H1 (cell line): ENCODE measurements around the gene LRRC49. TPM values are rescaled to one million over a fixed set of nuclear protein-coding genes. Genes with fewer than 3 reads are reported as not detected.

Source experiments
- CTCF ChIA-PET: fragments of 300-600 bp; sonication (Branson Sonifier 250); formaldehyde crosslinking; loops from one replicate; lab custom pipeline; 2021; ENCODE audit not compliant: partially characterized antibody; lab: Charles Lee
- POLR2A ChIA-PET: fragments of 300-600 bp; sonication (Branson Sonifier 250); formaldehyde crosslinking; loops from one replicate; lab custom pipeline; 2021; ENCODE audit warnings: inconsistent platforms; ENCODE audit not compliant: partially characterized antibody; lab: Charles Lee
- DNase-seq, 2 experiments: peaks; one replicate each; pipeline versions ENCODE4 v3.0.0 to v3.0.0-alpha.2; 2010 to 2022; ENCODE audit warnings: low spot score in 2 of 2, low read depth in 1 of 2, mixed read lengths in 1 of 2
- FAIRE-seq: peaks from 2 replicates; lab custom pipeline; 2011; peaks lifted over from hg19 to GRCh38; lab: Jason Lieb, UNC
- H2AFZ ChIP-seq: 2 replicates; pipeline ENCODE4 v1.8.1; 2012; ENCODE audit warnings: low read length, inconsistent platforms
- H2AK5ac ChIP-seq: 2 replicates; pipeline ENCODE4 v1.6.1; 2013; ENCODE audit warnings: low read depth, low read length
- H2BK120ac ChIP-seq: replicated peaks from 2 replicates; pipeline ENCODE3; 2013; ENCODE audit warnings: low read depth, low read length, inconsistent platforms
- H2BK12ac ChIP-seq: 2 replicates; pipeline ENCODE4 v1.6.1; 2013; ENCODE audit warnings: low read depth, low read length
- H2BK15ac ChIP-seq: 2 replicates; pipeline ENCODE4 v1.6.1; 2013; ENCODE audit warnings: low read length
- H2BK20ac ChIP-seq: 2 replicates; pipeline ENCODE4 v1.6.1; 2013; ENCODE audit warnings: low read length
- H2BK5ac ChIP-seq: 2 replicates; pipeline ENCODE4 v1.6.1; 2013; ENCODE audit warnings: low read depth, low read length
- H3K14ac ChIP-seq: 2 replicates; pipeline ENCODE4 v1.6.1; 2013; ENCODE audit warnings: inconsistent platforms; ENCODE audit not compliant: insufficient read length
- H3K18ac ChIP-seq: 2 replicates; pipeline ENCODE4 v1.6.1; 2013; ENCODE audit warnings: low read length; ENCODE audit errors: extremely low read depth
- H3K23ac ChIP-seq: 2 replicates; pipeline ENCODE4 v1.6.1; 2013; ENCODE audit warnings: inconsistent platforms; ENCODE audit not compliant: insufficient read length
- H3K23me2 ChIP-seq: 2 replicates; pipeline ENCODE4 v1.6.1; 2013; ENCODE audit warnings: low read depth, low read length
- H3K27ac ChIP-seq: 2 replicates; pipeline ENCODE4 v1.6.1; 2011; ENCODE audit warnings: low read depth, low read length, inconsistent platforms
- H3K27me3 ChIP-seq, 4 experiments: replicated peaks in 1 of 4; 1 replicate in 1 of 4; 2 replicates in 3 of 4; pipeline versions ENCODE4 v1.6.1 to v1.8.1; 2011 to 2013; ENCODE audit warnings: low read length in 3 of 4, mild to moderate bottlenecking in 3 of 4, inconsistent platforms in 2 of 4, mixed read lengths in 2 of 4, moderate library complexity in 1 of 4; ENCODE audit not compliant: control insufficient read depth in 3 of 4, insufficient read depth in 3 of 4; ENCODE audit errors: extremely low read depth in 1 of 4
- H3K36me3 ChIP-seq, 4 experiments: 2 replicates each; pipeline versions ENCODE4 v1.6.1 to v1.8.1; 2011 to 2013; ENCODE audit warnings: mild to moderate bottlenecking in 4 of 4, low read length in 3 of 4, moderate library complexity in 2 of 4, control low read depth in 1 of 4, inconsistent platforms in 1 of 4; ENCODE audit not compliant: insufficient read depth in 4 of 4, control insufficient read depth in 2 of 4
- H3K4ac ChIP-seq: replicated peaks from 2 replicates; pipeline ENCODE3; 2013; ENCODE audit warnings: low read length, low read depth, mixed read lengths, inconsistent platforms; ENCODE audit not compliant: insufficient read length
- H3K4me1 ChIP-seq, 4 experiments: replicated peaks in 1 of 4; 1 replicate in 1 of 4; 2 replicates in 3 of 4; pipeline versions ENCODE4 v1.6.1 to v1.8.1; 2011 to 2013; ENCODE audit warnings: low read length in 3 of 4, inconsistent platforms in 2 of 4, mixed read lengths in 1 of 4; ENCODE audit not compliant: insufficient read depth in 4 of 4, control insufficient read depth in 3 of 4
- H3K4me2 ChIP-seq, 2 experiments: 2 replicates each; pipeline versions ENCODE4 v1.6.1 to v1.8.1; 2011 to 2013; ENCODE audit warnings: low read depth in 2 of 2, low read length in 2 of 2, control low read depth in 1 of 2, inconsistent platforms in 1 of 2, mild to moderate bottlenecking in 1 of 2; ENCODE audit not compliant: insufficient read depth in 1 of 2
- H3K4me3 ChIP-seq, 4 experiments: fragments of 200-600, 300-600 bp in 1 of 4; sonication (generic), shearing (Covaris generic), sonication (Bioruptor Twin) in 1 of 4; 2 replicates each; pipeline versions ENCODE4 v1.5.1 to v1.8.1; 2011 to 2016; ENCODE audit warnings: low read length in 4 of 4, low read depth in 3 of 4, control low read depth in 2 of 4, inconsistent platforms in 2 of 4, mild to moderate bottlenecking in 2 of 4, mixed read lengths in 1 of 4, moderate library complexity in 1 of 4; ENCODE audit not compliant: insufficient read depth in 2 of 4; ENCODE audit errors: extremely low read depth in 1 of 4
- H3K56ac ChIP-seq: replicated peaks from 2 replicates; pipeline ENCODE3; 2013; ENCODE audit warnings: low read depth, mild to moderate bottlenecking, mixed read lengths, low read length, inconsistent platforms; ENCODE audit not compliant: insufficient read length
- H3K79me1 ChIP-seq: 2 replicates; pipeline ENCODE4 v1.6.1; 2013; ENCODE audit warnings: low read depth, low read length, control low read depth
- H3K79me2 ChIP-seq, 2 experiments: 2 replicates each; pipeline versions ENCODE4 v1.6.1 to v1.8.1; 2012 to 2013; ENCODE audit warnings: low read length in 2 of 2, mild to moderate bottlenecking in 2 of 2, inconsistent platforms in 1 of 2; ENCODE audit not compliant: insufficient read depth in 2 of 2, control insufficient read depth in 1 of 2
- H3K9ac ChIP-seq, 4 experiments: replicated peaks in 1 of 4; 1 replicate in 1 of 4; 2 replicates in 3 of 4; pipeline versions ENCODE4 v1.6.1 to v1.8.1; 2011 to 2013; ENCODE audit warnings: low read depth in 3 of 4, low read length in 3 of 4, control low read depth in 2 of 4, mild to moderate bottlenecking in 2 of 4, moderate library complexity in 2 of 4, inconsistent platforms in 1 of 4; ENCODE audit errors: extremely low read depth in 1 of 4
- H3K9me3 ChIP-seq, 2 experiments: 2 replicates each; pipeline versions ENCODE4 v1.6.1 to v1.8.1; 2012 to 2013; ENCODE audit warnings: mild to moderate bottlenecking in 2 of 2, moderate library complexity in 2 of 2, control low read depth in 1 of 2, inconsistent platforms in 1 of 2, low read depth in 1 of 2, low read length in 1 of 2, mixed read lengths in 1 of 2; ENCODE audit not compliant: insufficient read depth in 2 of 2
- H4K20me1 ChIP-seq, 2 experiments: replicated peaks in 1 of 2; 2 replicates each; pipeline versions ENCODE3 to v1.8.1; 2011 to 2013; ENCODE audit warnings: inconsistent platforms in 2 of 2, low read length in 2 of 2, mild to moderate bottlenecking in 1 of 2; ENCODE audit not compliant: insufficient read depth in 2 of 2, control insufficient read depth in 1 of 2
- H4K5ac ChIP-seq: 2 replicates; pipeline ENCODE4 v1.6.1; 2013; ENCODE audit warnings: low read length, low read depth, mixed read lengths, inconsistent platforms; ENCODE audit not compliant: insufficient read length
- H4K8ac ChIP-seq: 2 replicates; pipeline ENCODE4 v1.8.0; 2013; ENCODE audit warnings: mild to moderate bottlenecking, moderate library complexity, low read length, inconsistent platforms; ENCODE audit not compliant: insufficient read depth; ENCODE audit errors: extremely low read depth
- H4K91ac ChIP-seq: replicated peaks from 2 replicates; pipeline ENCODE3; 2013; ENCODE audit warnings: low read length, mixed read lengths, inconsistent platforms; ENCODE audit not compliant: insufficient read length
- BRCA1 ChIP-seq: IDR thresholded peaks from 2 replicates; pipeline ENCODE4 v1.6.1; 2012; ENCODE audit warnings: low read depth, low read length, improper control_type of control experiment
- CREB1 ChIP-seq: IDR thresholded peaks from 2 replicates; pipeline ENCODE4 v1.6.1; 2012; ENCODE audit warnings: inconsistent platforms
- CTBP2 ChIP-seq: IDR thresholded peaks from 2 replicates; pipeline ENCODE4 v1.7.0; 2011; ENCODE audit warnings: borderline replicate concordance, mild to moderate bottlenecking, moderate library complexity, mixed read lengths, low read length; ENCODE audit not compliant: insufficient read depth, insufficient read length
- EP300 ChIP-seq, 2 experiments: IDR thresholded peaks; 1 replicate in 1 of 2; 2 replicates in 1 of 2; pipeline ENCODE4 v1.6.1; 2011 to 2012; ENCODE audit warnings: low read depth in 2 of 2, low read length in 2 of 2, mild to moderate bottlenecking in 2 of 2, borderline replicate concordance in 1 of 2, inconsistent platforms in 1 of 2, moderate library complexity in 1 of 2
- EZH2 ChIP-seq: fragments of 200-600 bp; sonication (generic); IDR thresholded peaks from 2 replicates; pipeline ENCODE4 v1.7.1; 2012; ENCODE audit warnings: low read depth, mild to moderate bottlenecking, moderate library complexity, low read length, inconsistent platforms; ENCODE audit not compliant: severe bottlenecking
- GTF2F1 ChIP-seq: IDR thresholded peaks from 2 replicates; pipeline ENCODE4 v1.6.1; 2012; ENCODE audit warnings: low read depth, low read length, improper control_type of control experiment, borderline replicate concordance
- HDAC2 ChIP-seq, 2 experiments: fragments of 300-600 bp in 1 of 2; sonication (generic) in 1 of 2; IDR thresholded peaks; 2 replicates each; pipeline ENCODE4 v1.6.1; 2011 to 2012; ENCODE audit warnings: low read depth in 2 of 2, low read length in 2 of 2, mild to moderate bottlenecking in 2 of 2, moderate library complexity in 2 of 2, borderline replicate concordance in 1 of 2, inconsistent platforms in 1 of 2
- POU5F1 ChIP-seq: IDR thresholded peaks from 2 replicates; pipeline ENCODE4 v1.6.1; 2011; ENCODE audit warnings: low read depth, mild to moderate bottlenecking, low read length, moderate library complexity
- SAP30 ChIP-seq: fragments of 300-600 bp; sonication (generic); IDR thresholded peaks from 2 replicates; pipeline ENCODE4 v1.7.1; 2012; ENCODE audit warnings: low read length, moderate library complexity, mild to moderate bottlenecking, inconsistent platforms; ENCODE audit not compliant: insufficient read depth, insufficient replicate concordance
- TBP ChIP-seq: IDR thresholded peaks from 2 replicates; pipeline ENCODE4 v1.6.1; 2011; ENCODE audit warnings: low read depth, low read length, improper control_type of control experiment
- TCF12 ChIP-seq: IDR thresholded peaks from 2 replicates; pipeline ENCODE4 v1.6.1; 2011; ENCODE audit warnings: low read depth, mild to moderate bottlenecking, low read length
- WGBS, 2 experiments: shearing (Covaris generic) in 1 of 2; methylation state at CpG; one replicate each; pipeline versions ENCODE4 v1.1.6 to v1.1.7; 2013 to 2015; ENCODE audit warnings: low lambda C conversion rate in 2 of 2, mixed read lengths in 2 of 2, inconsistent platforms in 1 of 2, low coverage in 1 of 2, missing lambda C conversion rate in 1 of 2; ENCODE audit not compliant: insufficient replicate concordance in 2 of 2, insufficient coverage in 1 of 2, insufficient read length in 1 of 2; ENCODE audit errors: extremely low coverage in 1 of 2, missing lambda C conversion rate in 1 of 2; 5-methylcytosine and 5-hydroxymethylcytosine counted together
- polyA plus RNA-seq, 7 experiments: library from polyadenylated mRNA; depleted of rRNA in 3 of 7; stranded (reverse) in 5 of 7; unstranded in 2 of 7; fragments of >200 nt in 5 of 7; fragments of 200-250 nt in 2 of 7; gene quantifications; 1 replicate in 5 of 7; 2 replicates in 1 of 7; 4 replicates in 1 of 7; pipeline versions ENCODE4 v1.2.1 to v1.2.3, GENCODE V29; 2011 to 2013; ENCODE audit warnings: missing spikeins in 2 of 7, mixed read lengths in 2 of 7
- total RNA-seq: library from RNA; stranded (reverse); fragmentation: NEBNext Ultra II Directional; extraction: Animal tissue kit (Norgen Biotek cat#: 25700); gene quantifications from 2 replicates; pipeline ENCODE4 v1.2.1, GENCODE V29; 2021

LRRC49 gene
- total and polyA plus RNA-seq, 2 of the 8 experiments (the other 6 are each of a cell fraction or from before 2014, with no cell fraction given) = 5.0 to 10.4 TPM

DNA sequence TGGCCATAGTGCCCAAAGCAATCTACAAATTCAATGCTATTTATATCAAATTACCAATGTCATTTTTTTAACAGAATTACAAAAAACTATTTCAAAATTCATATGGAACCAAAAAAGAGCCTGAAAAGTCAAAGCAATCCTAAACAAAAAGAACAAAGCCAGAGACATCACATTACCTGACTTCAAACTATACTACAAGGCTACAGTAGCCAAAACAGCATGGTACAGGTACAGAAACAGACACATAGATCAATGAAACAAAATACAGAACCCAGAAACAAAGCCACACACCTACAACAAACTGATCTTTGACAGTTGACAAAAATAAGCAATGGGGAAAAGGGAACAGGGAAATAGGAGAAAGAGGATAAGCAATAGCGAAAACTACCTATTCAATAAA is 196.1 kb downstream of the LRRC49 start:
- H3K79me1 ChIP-seq = no peaks in the 10 kb centered on the region; the same call in 1 of the 2 replicates
- H4K5ac ChIP-seq = no peak overlapping the region
- H2AK5ac ChIP-seq = no peak overlapping the region
- no peaks in the 10 kb centered on the region for H3K36me3 ChIP-seq
- 82% methylated on average over 1 of the region's 1 CpG; no CpG with 5 or more reads in 1 of the 2 experiments for WGBS, 2 experiments
- H4K20me1 ChIP-seq = peaks cover 0 to 2% of the 10 kb centered on the region in 2 experiments
- H3K4me3 ChIP-seq = no peak overlapping the region
- no peak overlapping the region for H3K14ac ChIP-seq
- no peak overlapping the region for H3K4me2 ChIP-seq
- H3K56ac ChIP-seq = no peak overlapping the region
- no peaks in the 10 kb centered on the region for H3K23me2 ChIP-seq
- H2BK5ac ChIP-seq = no peak overlapping the region
- H3K23ac ChIP-seq = no peak overlapping the region
- no peaks in the 10 kb centered on the region for H3K79me2 ChIP-seq
- H3K9ac ChIP-seq = no peak overlapping the region
- no peak overlapping the region for H2BK15ac ChIP-seq
- ChIA-PET CTCF (no interaction called here), POLR2A (no interaction called here)
- H3K4me1 ChIP-seq = peaks cover 5 to 15% (median 7%) of the 10 kb centered on the region in 4 experiments; a peak in 4 of 7 replicates
- no peak overlapping the region for H3K18ac ChIP-seq
- no peak for TF ChIP-seq BRCA1
- TF ChIP-seq SAP30 = no peak
- no peak for TF ChIP-seq EZH2
- no peak for TF ChIP-seq CTBP2
- no peak for TF ChIP-seq GTF2F1
- no peak for TF ChIP-seq TCF12
- TF ChIP-seq POU5F1 = no peak
- no peak for TF ChIP-seq EP300 (IDR thresholded peaks at IDR 0.05; ENCODE audit: borderline replicate concordance in 1 of 2, low read depth in 2 of 2, low read length in 2 of 2)
- TF ChIP-seq TBP = no peak
- no peak for TF ChIP-seq HDAC2 (IDR thresholded peaks at IDR 0.05; ENCODE audit: borderline replicate concordance in 1 of 2, low read depth in 2 of 2, low read length in 2 of 2)
- no peak for TF ChIP-seq CREB1
- no peak overlapping the region for H2AFZ ChIP-seq
- peaks cover 0 to 31% (median 23%) of the 10 kb centered on the region in 4 experiments; a peak in 6 of 7 replicates for H3K27me3 ChIP-seq
- H2BK12ac ChIP-seq = no peak overlapping the region
- H3K27ac ChIP-seq = no peak overlapping the region
- H4K8ac ChIP-seq = no peak overlapping the region
- FAIRE-seq = no peak
- no peaks in the 10 kb centered on the region for H3K9me3 ChIP-seq
- H4K91ac ChIP-seq = no peak overlapping the region
- H2BK120ac ChIP-seq = no peak overlapping the region
- no peak overlapping the region for H2BK20ac ChIP-seq
- no peak for DNase-seq
- H3K4ac ChIP-seq = no peak overlapping the region
